ENCODE data around the gene ROBO4. TPM values are rescaled to one million over a fixed set of nuclear protein-coding genes. Genes with fewer than 3 reads are reported as not detected.

The ROBO4 gene
- total RNA-seq, 1 experiment from 2014 or later: not detected

DNA sequence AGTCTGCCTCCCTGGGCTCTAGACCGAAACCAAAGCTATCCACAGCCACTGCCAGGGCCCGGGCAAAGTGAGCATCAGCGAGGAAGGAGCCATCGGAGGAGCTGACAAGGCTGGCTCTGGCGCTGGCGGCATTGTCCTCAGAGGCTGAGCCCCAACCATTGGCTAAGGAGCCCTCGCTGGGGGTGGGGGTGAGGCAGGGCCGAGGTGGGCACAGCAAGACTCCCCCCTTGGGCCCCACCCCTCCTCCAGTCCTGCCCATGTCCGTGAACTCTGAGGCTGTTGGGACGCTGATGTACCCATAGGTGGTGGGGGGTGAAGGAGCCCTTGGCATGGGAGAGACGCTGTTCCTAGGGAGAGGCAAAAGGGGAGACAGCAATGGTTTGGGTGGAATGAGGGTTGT lies 11.2 kb downstream of the ROBO4 start:
- H2AFZ ChIP-seq (ENCODE audit: low read depth, low read length, poor library complexity, severe bottlenecking): no peak overlapping the region
- no peak overlapping the region for H3K9ac ChIP-seq (ENCODE audit: low read length)
- BruUV-seq (replicated peaks): no TSS peak
- H3K27ac ChIP-seq (ENCODE audit: low read depth, low read length): no peak overlapping the region
- POLR2A ChIA-PET: no interaction called here
- H3K4me1 ChIP-seq (ENCODE audit: control insufficient read depth in 1 of 2, insufficient read depth in 2 of 2, low read length in 2 of 2): no peaks in the 10 kb centered on the region
- H3K79me2 ChIP-seq (ENCODE audit: insufficient read depth, low read length): no peaks in the 10 kb centered on the region
- no peak overlapping the region for H3K4me2 ChIP-seq (ENCODE audit: low read length)
- intact Hi-C loops (cut with micrococcal nuclease): no loop called here
- no peak for TF ChIP-seq SRF (IDR thresholded peaks at IDR 0.05; ENCODE audit: low read depth)
- TF ChIP-seq YY1 (IDR thresholded peaks at IDR 0.05; ENCODE audit: extremely low read depth, insufficient replicate concordance, low read depth, low read length): no peak
- no peak for TF ChIP-seq ZFX (IDR thresholded peaks at IDR 0.05)
- TF ChIP-seq, protein P1, sequence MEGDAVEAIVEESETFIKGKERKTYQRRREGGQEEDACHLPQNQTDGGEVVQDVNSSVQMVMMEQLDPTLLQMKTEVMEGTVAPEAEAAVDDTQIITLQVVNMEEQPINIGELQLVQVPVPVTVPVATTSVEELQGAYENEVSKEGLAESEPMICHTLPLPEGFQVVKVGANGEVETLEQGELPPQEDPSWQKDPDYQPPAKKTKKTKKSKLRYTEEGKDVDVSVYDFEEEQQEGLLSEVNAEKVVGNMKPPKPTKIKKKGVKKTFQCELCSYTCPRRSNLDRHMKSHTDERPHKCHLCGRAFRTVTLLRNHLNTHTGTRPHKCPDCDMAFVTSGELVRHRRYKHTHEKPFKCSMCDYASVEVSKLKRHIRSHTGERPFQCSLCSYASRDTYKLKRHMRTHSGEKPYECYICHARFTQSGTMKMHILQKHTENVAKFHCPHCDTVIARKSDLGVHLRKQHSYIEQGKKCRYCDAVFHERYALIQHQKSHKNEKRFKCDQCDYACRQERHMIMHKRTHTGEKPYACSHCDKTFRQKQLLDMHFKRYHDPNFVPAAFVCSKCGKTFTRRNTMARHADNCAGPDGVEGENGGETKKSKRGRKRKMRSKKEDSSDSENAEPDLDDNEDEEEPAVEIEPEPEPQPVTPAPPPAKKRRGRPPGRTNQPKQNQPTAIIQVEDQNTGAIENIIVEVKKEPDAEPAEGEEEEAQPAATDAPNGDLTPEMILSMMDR (IDR thresholded peaks at IDR 0.05 in 2 of 3, conservative IDR thresholded peaks at IDR 0.05 in 1 of 3; ENCODE audit: borderline replicate concordance in 1 of 3, insufficient read depth in 1 of 3, low read depth in 2 of 3, low read length in 2 of 3): no peak
- TF ChIP-seq CBX3 (IDR thresholded peaks at IDR 0.05; ENCODE audit: low read depth): no peak
- TF ChIP-seq JUND (IDR thresholded peaks at IDR 0.05): no peak
- no peaks in the 10 kb centered on the region for H4K20me1 ChIP-seq (ENCODE audit: insufficient read depth)
- RAD21 ChIA-PET (ENCODE audit: low non-redundant PET in 1 of 2, low total read pairs in 2 of 2, uncharacterized antibody in 2 of 2, unreplicated experiment in 2 of 2): no interaction called here
- no peaks in the 10 kb centered on the region for H3K9me3 ChIP-seq (ENCODE audit: control insufficient read depth in 1 of 2, insufficient read depth in 1 of 2, low read depth in 1 of 2, low read length in 2 of 2)
- H3K4me3 ChIP-seq (replicated peaks in 1 of 2; ENCODE audit: low read depth in 1 of 2, low read length in 2 of 2): no peak overlapping the region
- no peak for ATAC-seq
- no peaks in the 10 kb centered on the region for H3K36me3 ChIP-seq (ENCODE audit: control insufficient read depth in 1 of 2, insufficient read depth in 2 of 2, low read length in 2 of 2)
- no peak for DNase-seq (ENCODE audit: low read depth, low spot score)
- no peaks in the 10 kb centered on the region for H3K9me2 ChIP-seq (ENCODE audit: insufficient read depth)
- CTCF ChIA-PET: interaction anchor here (1.9 kb wide), 1 partner anchor 10 kb away, joined by 8 read pairs; no protein-coding TSS in a partner anchor
- H3K27me3 ChIP-seq (ENCODE audit: insufficient read depth, low read length): 0 out of 2 replicates have a peak, but pooled peaks cover 3% of the 10 kb centered on the region

- Histone ChIP-seq H3K36me3 (ENCODE audit: control insufficient read depth in 1 of 2, insufficient read depth in 2 of 2, low read length in 2 of 2) (no peaks in the 10 kb centered on the region), H3K4me3 (replicated peaks in 1 of 2; ENCODE audit: low read depth in 1 of 2, low read length in 2 of 2) (no peak overlapping the region), H3K27ac (ENCODE audit: low read depth, low read length) (no peak overlapping the region), H3K9me3 (ENCODE audit: control insufficient read depth in 1 of 2, insufficient read depth in 1 of 2, low read depth in 1 of 2, low read length in 2 of 2) (no peaks in the 10 kb centered on the region), H3K4me2 (ENCODE audit: low read length) (no peak overlapping the region), H2AFZ (ENCODE audit: low read depth, low read length, poor library complexity, severe bottlenecking) (no peak overlapping the region), H3K79me2 (ENCODE audit: insufficient read depth, low read length) (no peaks in the 10 kb centered on the region), H3K4me1 (ENCODE audit: control insufficient read depth in 1 of 2, insufficient read depth in 2 of 2, low read length in 2 of 2) (no peaks in the 10 kb centered on the region), H3K9me2 (ENCODE audit: insufficient read depth) (no peaks in the 10 kb centered on the region), H3K9ac (ENCODE audit: low read length) (no peak overlapping the region), H4K20me1 (ENCODE audit: insufficient read depth) (no peaks in the 10 kb centered on the region), H3K27me3 (ENCODE audit: insufficient read depth, low read length) (0 out of 2 replicates have a peak, but pooled peaks cover 3% of the 10 kb centered on the region)
- no peak for ATAC-seq
- TF ChIP-seq, protein P2, sequence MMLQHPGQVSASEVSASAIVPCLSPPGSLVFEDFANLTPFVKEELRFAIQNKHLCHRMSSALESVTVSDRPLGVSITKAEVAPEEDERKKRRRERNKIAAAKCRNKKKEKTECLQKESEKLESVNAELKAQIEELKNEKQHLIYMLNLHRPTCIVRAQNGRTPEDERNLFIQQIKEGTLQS (IDR thresholded peaks at IDR 0.05): no peak
- no peak for TF ChIP-seq POLR2AphosphoS5 (IDR thresholded peaks at IDR 0.05; ENCODE audit: low read depth, low read length)
- no peak for TF ChIP-seq JUND (IDR thresholded peaks at IDR 0.05)
- no peak for TF ChIP-seq POLR2A (IDR thresholded peaks at IDR 0.05; ENCODE audit: borderline replicate concordance, extremely low read depth, insufficient read depth, insufficient read length)
- TF ChIP-seq RAD21 (IDR thresholded peaks at IDR 0.05; ENCODE audit: low read depth): no peak
- no peak for TF ChIP-seq ZFX (IDR thresholded peaks at IDR 0.05)
- TF ChIP-seq ZNF274 (IDR thresholded peaks at IDR 0.05; ENCODE audit: low read depth, low read length): no peak
- TF ChIP-seq EGR1 (IDR thresholded peaks at IDR 0.05; ENCODE audit: low read depth): no peak
- no peak for TF ChIP-seq FOSL1 (IDR thresholded peaks at IDR 0.05; ENCODE audit: low read depth)
- TF ChIP-seq SRF (IDR thresholded peaks at IDR 0.05; ENCODE audit: low read depth): no peak
- CTCF ChIA-PET: interaction anchor here (1.6 kb wide), 1 partner anchor 8 kb away, joined by 4 read pairs; no protein-coding TSS in a partner anchor
- intact Hi-C loops (cut with micrococcal nuclease): no loop called here
- no TSS peak for BruUV-seq (replicated peaks)
- DNase-seq (ENCODE audit: low read depth, low spot score): no peak
- RAD21 ChIA-PET (ENCODE audit: low non-redundant PET in 1 of 2, low total read pairs in 2 of 2, uncharacterized antibody in 2 of 2, unreplicated experiment in 2 of 2): no interaction called here
- POLR2A ChIA-PET: no interaction called here
Measured at GRCh38 chr11:124884869-124885479, 12.7 kb downstream of the ROBO4 start.

All from HCT116 (cell line).